GM12801 (cell line): Measurements from ENCODE around the gene MAGEL2.

Experiments used
- CTCF ChIP-seq: IDR thresholded peaks from one replicate; pipeline ENCODE4 v1.5.1; 2011; ENCODE audit warnings: control low read depth; ENCODE audit not compliant: insufficient read length; ENCODE audit errors: extremely low read depth

MAGEL2 gene

GRCh38 chr15:23644829-23645228 is 2.8 kb downstream of the MAGEL2 start:
- TF ChIP-seq CTCF: no peak

GRCh38 chr15:23642413-23643044 is 5.1 kb downstream of the MAGEL2 start:
- no peak for TF ChIP-seq CTCF

GRCh38 chr15:23634181-23634580 is 13.5 kb downstream of the MAGEL2 start:
- no peak for TF ChIP-seq CTCF

GRCh38 chr15:23629234-23629805 is 18.3 kb downstream of the MAGEL2 start:
- no peak for TF ChIP-seq CTCF

- TF ChIP-seq CTCF: no peak
Measured at GRCh38 chr15:23628612-23629233, 18.9 kb downstream of the MAGEL2 start.

GRCh38 chr15:23616536-23616935 is 31.1 kb downstream of the MAGEL2 start:
- TF ChIP-seq CTCF: no peak

GRCh38 chr15:23606226-23606625 is 41.4 kb downstream of the MAGEL2 start:
- no peak for TF ChIP-seq CTCF
